Measurements from ENCODE around the gene TRAF1. TPM values are rescaled to one million over a fixed set of nuclear protein-coding genes. Genes with fewer than 3 reads are reported as not detected.

TRAF1 gene
- total RNA-seq, 8 experiments from 2014 or later: 0.54 to 3.4 (median 1.6) TPM

- WGBS, 10 experiments: 67 to 100% methylated on average over 1 to 4 of the region's 9 CpGs; no CpG with 5 or more reads in 8 of the 10 experiments
- no peak for ATAC-seq (replicated peaks in 6 of 8)
- no peak overlapping the region for H3K4me3 ChIP-seq
Observed at GRCh38 chr9:120911295-120911837, 15.2 kb downstream of the TRAF1 start.

GRCh38 chr9:120910643-120911042 lies 16.0 kb downstream of the TRAF1 start:
- WGBS, 10 experiments: 67 to 100% (median 82%) methylated on average over 1 to 3 of the region's 3 CpGs; no CpG with 5 or more reads in 2 of the 10 experiments
- in situ Hi-C loops (cut with MboI; ENCODE audit: low pct_unique_long_range_greater_than_20kb in 2 of 9, low sequenced_read_pairs in 9 of 9, unreplicated experiment in 9 of 9): no loop called here
- Histone ChIP-seq H3K4me3 (no peak overlapping the region), H3K27ac (no peak overlapping the region), H3K4me1 (replicated peaks in 1 of 2) (no peaks in the 10 kb centered on the region)
- ATAC-seq (replicated peaks in 6 of 8): no peak

More at GRCh38 chr9:120911295-120911837, 15.2 kb downstream of the TRAF1 start:
- Histone ChIP-seq H3K4me1 (replicated peaks in 1 of 2) (no peaks in the 10 kb centered on the region), H3K27ac (no peak overlapping the region)
- in situ Hi-C loops (cut with MboI; ENCODE audit: low pct_unique_long_range_greater_than_20kb in 2 of 9, low sequenced_read_pairs in 9 of 9, unreplicated experiment in 9 of 9): no loop called here

- no peaks in the 10 kb centered on the region for H3K4me1 ChIP-seq (replicated peaks in 1 of 2)
- 40 to 75% (median 57%) methylated on average over 1 to 4 of the region's 5 CpGs; no CpG with 5 or more reads in 5 of the 10 experiments for WGBS, 10 experiments
- no peak overlapping the region for H3K4me3 ChIP-seq
- no peak for ATAC-seq (replicated peaks in 6 of 8)
- no peak overlapping the region for H3K27ac ChIP-seq
- in situ Hi-C loops (cut with MboI; ENCODE audit: low pct_unique_long_range_greater_than_20kb in 2 of 9, low sequenced_read_pairs in 9 of 9, unreplicated experiment in 9 of 9): no loop called here
Observed at GRCh38 chr9:120909904-120910303, 16.7 kb downstream of the TRAF1 start.

GRCh38 chr9:120905315-120906164 lies 21.1 kb downstream of the TRAF1 start:
- ATAC-seq (replicated peaks in 6 of 8): no peak
- Histone ChIP-seq H3K27ac (no peak overlapping the region), H3K4me1 (replicated peaks in 1 of 2) (peaks cover 0 to 2% of the 10 kb centered on the region in 2 donors), H3K4me3 (no peak overlapping the region)
- in situ Hi-C loops (cut with MboI; ENCODE audit: low pct_unique_long_range_greater_than_20kb in 2 of 9, low sequenced_read_pairs in 9 of 9, unreplicated experiment in 9 of 9): no loop called here
- WGBS, 10 experiments: 60 to 100% (median 75%) methylated on average over 1 to 3 of the region's 11 CpGs; no CpG with 5 or more reads in 3 of the 10 experiments

- in situ Hi-C loops (cut with MboI; ENCODE audit: low pct_unique_long_range_greater_than_20kb in 2 of 9, low sequenced_read_pairs in 9 of 9, unreplicated experiment in 9 of 9): no loop called here
- 66 to 100% (median 82%) methylated on average over 2 to 6 of the region's 11 CpGs; no CpG with 5 or more reads in 7 of the 10 experiments for WGBS, 10 experiments
Observed at GRCh38 chr9:120904978-120905301, 21.7 kb downstream of the TRAF1 start.

GRCh38 chr9:120904061-120904977 lies 22.3 kb downstream of the TRAF1 start:
- WGBS, 10 experiments: 60 to 86% (median 81%) methylated on average over 1 to 5 of the region's 16 CpGs; no CpG with 5 or more reads in 3 of the 10 experiments
- H3K4me3 ChIP-seq: no peak overlapping the region
- in situ Hi-C loops (cut with MboI; ENCODE audit: low pct_unique_long_range_greater_than_20kb in 2 of 9, low sequenced_read_pairs in 9 of 9, unreplicated experiment in 9 of 9): no loop called here
- no peak overlapping the region for H3K27ac ChIP-seq
- peaks cover 0 to 2% of the 10 kb centered on the region in 2 donors for H3K4me1 ChIP-seq (replicated peaks in 1 of 2)
- ATAC-seq (replicated peaks in 6 of 8): no peak

More at GRCh38 chr9:120904978-120905301, 21.7 kb downstream of the TRAF1 start:
- no peak for ATAC-seq (replicated peaks in 6 of 8)
- no peak overlapping the region for H3K4me3 ChIP-seq
- H3K4me1 ChIP-seq (replicated peaks in 1 of 2): peaks cover 0 to 2% of the 10 kb centered on the region in 2 donors
- H3K27ac ChIP-seq: no peak overlapping the region

GRCh38 chr9:120902569-120903535 lies 23.7 kb downstream of the TRAF1 start:
- peak overlapping the region in 1 of 2 donors; percentile 26 for H3K27ac ChIP-seq
- H3K4me1 ChIP-seq (replicated peaks in 1 of 2): peaks cover 0 to 2% of the 10 kb centered on the region in 2 donors
- no peak for ATAC-seq (replicated peaks in 6 of 8)
- in situ Hi-C loops (cut with MboI; ENCODE audit: low pct_unique_long_range_greater_than_20kb in 2 of 9, low sequenced_read_pairs in 9 of 9, unreplicated experiment in 9 of 9): no loop called here
- no peak overlapping the region for H3K4me3 ChIP-seq
- WGBS, 10 experiments: 47 to 84% (median 74%) methylated on average over 1 to 12 of the region's 14 CpGs; no CpG with 5 or more reads in 2 of the 10 experiments

- in situ Hi-C loops (cut with MboI; ENCODE audit: low pct_unique_long_range_greater_than_20kb in 2 of 9, low sequenced_read_pairs in 9 of 9, unreplicated experiment in 9 of 9): no loop called here
- WGBS, 10 experiments: 9 to 93% (median 65%) methylated on average over 1 to 7 of the region's 12 CpGs; no CpG with 5 or more reads in 4 of the 10 experiments
- H3K4me1 ChIP-seq (replicated peaks in 1 of 2): peaks cover 0 to 6% of the 10 kb centered on the region in 2 donors
Observed at GRCh38 chr9:120901755-120902568, 24.6 kb downstream of the TRAF1 start.

GRCh38 chr9:120900824-120901223 lies 25.8 kb downstream of the TRAF1 start:
- no peak overlapping the region for H3K4me3 ChIP-seq
- no peak overlapping the region for H3K27ac ChIP-seq
- in situ Hi-C loops (cut with MboI; ENCODE audit: low pct_unique_long_range_greater_than_20kb in 2 of 9, low sequenced_read_pairs in 9 of 9, unreplicated experiment in 9 of 9): no loop called here
- no peak for ATAC-seq (replicated peaks in 6 of 8)
- 40 to 100% (median 93%) methylated on average over 1 to 3 of the region's 3 CpGs; no CpG with 5 or more reads in 4 of the 10 experiments for WGBS, 10 experiments
- peaks cover 0 to 7% of the 10 kb centered on the region in 2 donors for H3K4me1 ChIP-seq (replicated peaks in 1 of 2)

More at GRCh38 chr9:120901755-120902568, 24.6 kb downstream of the TRAF1 start:
- ATAC-seq (replicated peaks in 6 of 8): no peak
- no peak overlapping the region for H3K27ac ChIP-seq
- no peak overlapping the region for H3K4me3 ChIP-seq

- in situ Hi-C loops (cut with MboI; ENCODE audit: low pct_unique_long_range_greater_than_20kb in 2 of 9, low sequenced_read_pairs in 9 of 9, unreplicated experiment in 9 of 9): no loop called here
- no peak for ATAC-seq (replicated peaks in 6 of 8)
- H3K27ac ChIP-seq: no peak overlapping the region
- no peak overlapping the region for H3K4me3 ChIP-seq
- peaks cover 0 to 7% of the 10 kb centered on the region in 2 donors for H3K4me1 ChIP-seq (replicated peaks in 1 of 2)
- WGBS, 10 experiments: 14 to 100% (median 92%) methylated on average over 1 to 4 of the region's 6 CpGs; no CpG with 5 or more reads in 3 of the 10 experiments
Observed at GRCh38 chr9:120899490-120900068, 27.0 kb downstream of the TRAF1 start.

- no peak overlapping the region for H3K27ac ChIP-seq
- peaks cover 5 to 14% of the 10 kb centered on the region in 2 donors for H3K4me1 ChIP-seq (replicated peaks in 1 of 2)
- WGBS, 10 experiments: 70 to 100% (median 100%) methylated on average over 1 to 3 of the region's 3 CpGs; no CpG with 5 or more reads in 1 of the 10 experiments
- H3K4me3 ChIP-seq: no peak overlapping the region
- in situ Hi-C loops (cut with MboI; ENCODE audit: low pct_unique_long_range_greater_than_20kb in 2 of 9, low sequenced_read_pairs in 9 of 9, unreplicated experiment in 9 of 9): no loop called here
- ATAC-seq (replicated peaks in 6 of 8): no peak
Observed at GRCh38 chr9:120898396-120898795, 28.2 kb downstream of the TRAF1 start.
